Panc1 (cell line): ENCODE data around the gene KIDINS220. TPM values are rescaled to one million over a fixed set of nuclear protein-coding genes. Genes with fewer than 3 reads are reported as not detected.

Source experiments
- ATAC-seq: fragments of 200-7000 bp; cut with Tn5 transposase; 2 replicates; pipeline ENCODE4 v1.9.1; 2020; ENCODE audit warnings: mild to moderate bottlenecking, moderate library complexity
- BruUV-seq: library from RNA; stranded (reverse); fragments of 400-500 nt; replicated peaks from 2 replicates; lab custom pipeline; 2021; lab: Mats Ljungman, UMichigan
- CTCF ChIA-PET: fragments of 300-600 bp; sonication (Branson Sonifier 250); formaldehyde crosslinking; loops from one replicate; lab custom pipeline; 2022; ENCODE audit warnings: antibody characterized with exemption; lab: Charles Lee
- POLR2A ChIA-PET: fragments of 300-600 bp; sonication (Branson Sonifier 250); formaldehyde crosslinking; loops from one replicate; lab custom pipeline; 2022; ENCODE audit warnings: antibody characterized with exemption; lab: Charles Lee
- DNase-seq: peaks from one replicate; pipeline ENCODE4 v3.0.0-alpha.2; 2010; ENCODE audit warnings: low read depth, low spot score
- H3K27ac ChIP-seq: 2 replicates; pipeline ENCODE4 v1.5.1; 2011; ENCODE audit warnings: mild to moderate bottlenecking, low read length, inconsistent platforms
- H3K27me3 ChIP-seq: fragments of 200-500 bp; sonication (Bioruptor generic); 2 replicates; pipeline ENCODE4 v1.6.0; 2014; ENCODE audit warnings: low read length, inconsistent platforms; ENCODE audit not compliant: control insufficient read depth, insufficient read depth
- H3K36me3 ChIP-seq: fragments of 200-500 bp; sonication (Bioruptor generic); 2 replicates; pipeline ENCODE4 v1.5.1; 2014; ENCODE audit warnings: inconsistent platforms, mild to moderate bottlenecking, low read length, moderate library complexity; ENCODE audit not compliant: control insufficient read depth, insufficient read depth
- H3K4me1 ChIP-seq: 2 replicates; pipeline ENCODE4 v1.5.1; 2011; ENCODE audit warnings: inconsistent platforms, mild to moderate bottlenecking, low read length, moderate library complexity; ENCODE audit not compliant: control insufficient read depth, insufficient read depth
- H3K4me3 ChIP-seq, 2 experiments: 2 replicates each; pipeline ENCODE4 v1.5.1; 2011 to 2012; ENCODE audit warnings: low read depth in 2 of 2, low read length in 2 of 2, mild to moderate bottlenecking in 2 of 2, inconsistent platforms in 1 of 2, moderate library complexity in 1 of 2
- H3K9me3 ChIP-seq: fragments of 200-500 bp; sonication (Bioruptor generic); 2 replicates; pipeline ENCODE4 v1.5.1; 2014; ENCODE audit warnings: low read depth, mild to moderate bottlenecking, inconsistent platforms, low read length, moderate library complexity; ENCODE audit not compliant: control insufficient read depth, insufficient read depth
- CTCF ChIP-seq: fragments of 450-650 bp; IDR thresholded peaks from 2 replicates; pipeline ENCODE4 v1.5.1; 2017; ENCODE audit warnings: mild to moderate bottlenecking
- POLR2AphosphoS5 ChIP-seq: IDR thresholded peaks from 2 replicates; pipeline ENCODE4 v1.6.1; 2012; ENCODE audit warnings: mild to moderate bottlenecking, low read depth, low read length, moderate library complexity
- REST ChIP-seq, 2 experiments: IDR thresholded peaks; 2 replicates each; pipeline ENCODE4 v1.6.1; 2011 to 2012; ENCODE audit warnings: low read depth in 2 of 2, control low read depth in 1 of 2, low read length in 1 of 2, mild to moderate bottlenecking in 1 of 2, moderate library complexity in 1 of 2; ENCODE audit not compliant: insufficient read depth in 1 of 2
- SIN3A ChIP-seq: IDR thresholded peaks from 2 replicates; pipeline ENCODE4 v1.6.1; 2012; ENCODE audit warnings: low read depth, mild to moderate bottlenecking, low read length, moderate library complexity, borderline replicate concordance; ENCODE audit not compliant: insufficient read depth
- TCF7L2 ChIP-seq: IDR thresholded peaks from 2 replicates; pipeline ENCODE4 v1.6.1; 2011; ENCODE audit warnings: mild to moderate bottlenecking, low read depth, low read length, inconsistent platforms
- in situ Hi-C: cut with HindIII; loops from 2 replicates; pipeline ENCODE4 v1.10.0; 2016; ENCODE audit warnings: low sequenced_read_pairs, low pct_unique_long_range_greater_than_20kb
- intact Hi-C: fragments of 100-400 bp; cut with micrococcal nuclease; formaldehyde crosslinking; loops from one replicate; pipeline ENCODE4 v1.10.0; 2022; ENCODE audit not compliant: unreplicated experiment
- total RNA-seq: library from RNA; stranded (reverse); gene quantifications from one replicate; pipeline ENCODE4 v1.2.1, GENCODE V29; 2021; ENCODE audit not compliant: unreplicated experiment

Gene KIDINS220
- total RNA-seq, 1 experiment from 2014 or later = 39.3 TPM

- ChIA-PET POLR2A (no interaction called here), CTCF (no interaction called here)
- Histone ChIP-seq H3K4me1 (no peaks in the 10 kb centered on the region), H3K9me3 (no peaks in the 10 kb centered on the region), H3K4me3 (no peak overlapping the region), H3K36me3 (no peaks in the 10 kb centered on the region; the same call in 1 of the 2 replicates), H3K27me3 (no peaks in the 10 kb centered on the region), H3K27ac (no peak overlapping the region)
- TF ChIP-seq REST (IDR thresholded peaks at IDR 0.05; ENCODE audit: insufficient read depth in 1 of 2, low read depth in 2 of 2, low read length in 1 of 2) = no peak
- no peak for TF ChIP-seq SIN3A
- no peak for TF ChIP-seq CTCF
- TF ChIP-seq POLR2AphosphoS5 = no peak
- TF ChIP-seq TCF7L2 = no peak
- no peak for DNase-seq
- intact Hi-C loops (no loop called here), in situ Hi-C loops (no loop called here)
- no TSS peak for BruUV-seq
- ATAC-seq = no peak
Observed at GRCh38 chr2:8858910-8859309, 21.5 kb upstream of the KIDINS220 start.

- TF ChIP-seq REST (IDR thresholded peaks at IDR 0.05; ENCODE audit: insufficient read depth in 1 of 2, low read depth in 2 of 2, low read length in 1 of 2) (no peak), CTCF (no peak), SIN3A (no peak), TCF7L2 (no peak), POLR2AphosphoS5 (no peak)
- no peaks in the 10 kb centered on the region for H3K9me3 ChIP-seq
- TSS peak; percentile 44 for BruUV-seq
- POLR2A ChIA-PET = no interaction called here
- H3K27me3 ChIP-seq = no peaks in the 10 kb centered on the region
- in situ Hi-C loops (no loop called here), intact Hi-C loops (no loop called here)
- no peaks in the 10 kb centered on the region; the same call in 1 of the 2 replicates for H3K36me3 ChIP-seq
- DNase-seq (no peak), ATAC-seq (no peak)
- H3K4me1 ChIP-seq = no peaks in the 10 kb centered on the region
- no peak overlapping the region for H3K4me3 ChIP-seq
- CTCF ChIA-PET = no interaction called here
- H3K27ac ChIP-seq = no peak overlapping the region
Observed at GRCh38 chr2:8858264-8858663, 20.9 kb upstream of the KIDINS220 start.
